HG03571 (cell line): Measurements from ENCODE around the gene NT5C2.
"Not testable (repeated sequence)": the region's sequence is repeated elsewhere in the genome, so short reads cannot be mapped to it uniquely, and the experiment has no call there.

ENCODE experiments used
- ATAC-seq: cut with Tn5 transposase; IDR thresholded peaks from one replicate; pipeline ENCODE4 v1.9.1; 2021; ENCODE audit not compliant: unreplicated experiment

Gene NT5C2

DNA sequence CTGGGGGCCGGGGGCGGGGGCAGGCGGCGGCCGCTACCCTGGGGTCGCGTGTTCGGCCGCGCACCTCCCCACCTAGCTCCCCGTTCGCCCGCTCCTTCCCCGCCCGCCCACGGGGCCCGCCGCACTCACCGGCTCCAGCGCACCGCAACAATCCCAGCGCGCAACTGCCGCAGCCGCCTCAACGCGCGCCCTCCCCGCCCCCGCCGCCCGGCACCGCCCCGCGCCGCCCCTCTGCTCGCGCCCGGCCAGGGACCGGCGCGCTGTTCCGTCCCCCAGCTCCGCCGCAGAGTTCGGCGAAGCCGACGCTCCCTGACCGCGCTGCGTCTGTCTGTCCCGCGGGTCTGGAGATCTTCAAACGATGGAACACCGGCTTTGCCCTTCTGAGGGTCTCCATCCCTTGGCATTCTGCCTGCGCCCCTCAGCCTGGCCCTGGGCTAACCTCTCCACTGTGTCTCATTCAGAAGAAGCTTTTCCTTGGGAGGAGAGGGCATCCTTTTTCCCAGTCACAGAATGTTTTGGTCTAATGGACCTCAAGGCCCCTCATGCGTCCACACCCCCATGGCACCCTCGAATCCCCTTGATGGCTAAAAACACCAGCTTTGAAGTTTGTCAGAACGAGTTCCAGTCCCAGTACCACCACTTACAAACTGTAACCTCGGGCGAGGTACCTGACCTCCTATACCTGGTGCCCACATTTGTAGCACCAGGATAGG, at the start of gene NT5C2:
Gene NT5C2 (minus strand): TSS at position 166 of the 713 bp plus-strand sequence. CDS start 18,314 bp downstream, outside the sequence.
- peak; percentile 50 for ATAC-seq

GRCh38 chr10:103241262-103242011, 48.4 kb upstream of the NT5C2 start:
- ATAC-seq: no peak

DNA sequence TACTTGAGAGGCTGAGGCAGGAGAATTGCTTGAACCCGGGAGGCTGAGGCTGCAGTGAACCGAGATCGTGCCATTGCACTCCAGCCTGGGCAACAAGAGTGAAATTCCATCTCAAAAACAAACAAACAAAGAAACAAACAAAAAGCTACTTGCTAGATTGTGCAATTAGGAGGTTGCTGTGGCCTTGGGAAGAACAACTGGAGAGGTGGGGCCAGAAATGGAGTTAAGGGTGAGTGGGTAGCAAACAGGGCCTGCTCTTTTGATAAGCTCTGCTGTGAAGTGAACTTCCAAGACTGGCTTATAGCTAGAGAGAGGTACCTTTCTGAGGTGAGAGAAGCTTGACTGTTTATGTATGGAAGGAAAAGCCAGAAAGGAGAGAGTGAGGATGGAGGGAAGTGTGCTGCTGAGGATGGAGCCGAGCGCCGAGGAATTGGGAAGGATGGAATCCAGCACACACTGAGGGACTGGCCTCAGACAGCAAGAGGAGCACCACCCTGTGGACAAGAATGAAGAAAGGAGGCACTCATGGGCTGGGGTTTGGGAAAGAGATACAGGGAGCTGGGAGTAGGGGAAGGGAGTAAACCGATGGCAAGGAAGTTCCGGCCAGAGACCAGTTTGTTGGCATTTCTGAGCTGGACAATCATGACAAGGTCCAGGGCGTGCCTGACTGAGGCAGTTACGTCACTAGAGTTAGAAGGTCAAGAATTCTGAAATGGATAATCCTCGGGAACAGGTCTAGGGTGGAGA, 45.6 kb upstream of the NT5C2 start:
- no peak for ATAC-seq

- no peak for ATAC-seq
Measured at GRCh38 chr10:103235775-103236174, 42.7 kb upstream of the NT5C2 start.

DNA sequence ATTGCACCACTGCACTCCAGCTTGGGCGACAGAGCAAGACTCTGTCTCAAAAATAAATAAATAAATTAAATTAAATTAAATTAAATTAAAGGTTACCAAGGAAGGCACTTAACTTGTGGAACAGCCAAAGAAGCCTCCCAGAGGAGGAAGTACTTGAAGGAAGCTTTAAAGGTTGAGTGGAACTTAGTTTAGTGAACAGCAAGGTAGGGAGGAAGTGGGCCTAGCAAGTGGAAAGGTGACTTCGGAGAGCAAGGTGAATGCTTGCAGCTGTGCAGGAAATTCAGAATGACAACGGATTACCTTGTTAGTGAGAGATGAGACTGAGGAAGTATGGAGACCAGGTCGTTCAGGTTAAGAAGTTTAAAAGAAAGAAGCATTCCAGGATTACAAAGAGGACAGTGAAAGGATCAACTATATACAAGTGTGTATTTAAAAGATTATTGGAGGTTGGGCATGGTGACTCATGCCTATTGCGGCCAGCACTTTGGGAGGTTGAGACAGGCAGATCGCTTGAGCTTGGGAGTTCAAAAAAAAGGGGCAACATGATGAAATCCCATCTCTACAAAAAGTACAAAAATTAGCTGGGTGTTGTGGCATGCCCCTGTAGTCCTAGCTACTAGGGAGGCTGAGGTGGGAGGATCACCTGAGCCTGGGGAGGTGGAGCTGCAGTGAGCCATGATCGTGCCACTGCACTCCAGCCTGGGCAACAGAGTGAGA, 39.9 kb upstream of the NT5C2 start:
- no peak for ATAC-seq

GRCh38 chr10:103232131-103232673, 39.1 kb upstream of the NT5C2 start:
- ATAC-seq: no peak

GRCh38 chr10:103231047-103231551, 38.0 kb upstream of the NT5C2 start:
- no peak for ATAC-seq

DNA sequence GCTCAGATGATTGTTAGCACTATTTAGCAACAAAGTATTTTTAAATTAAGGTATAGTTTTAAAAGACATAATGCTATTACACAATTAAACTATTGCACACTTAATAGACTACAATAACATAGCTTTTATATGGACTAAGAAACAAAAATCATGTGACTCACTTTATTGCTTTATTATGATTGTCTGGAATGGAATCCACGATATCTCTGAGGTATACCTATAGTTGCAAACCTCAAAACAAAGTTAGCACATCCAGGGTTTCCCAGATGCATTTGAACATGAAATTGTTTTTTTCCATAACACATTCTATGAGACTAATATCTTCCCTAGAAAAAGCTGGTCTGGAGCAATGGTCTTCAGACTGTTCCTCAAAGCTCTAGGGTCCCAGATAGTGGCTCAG, 34.3 kb upstream of the NT5C2 start:
- no peak for ATAC-seq

DNA sequence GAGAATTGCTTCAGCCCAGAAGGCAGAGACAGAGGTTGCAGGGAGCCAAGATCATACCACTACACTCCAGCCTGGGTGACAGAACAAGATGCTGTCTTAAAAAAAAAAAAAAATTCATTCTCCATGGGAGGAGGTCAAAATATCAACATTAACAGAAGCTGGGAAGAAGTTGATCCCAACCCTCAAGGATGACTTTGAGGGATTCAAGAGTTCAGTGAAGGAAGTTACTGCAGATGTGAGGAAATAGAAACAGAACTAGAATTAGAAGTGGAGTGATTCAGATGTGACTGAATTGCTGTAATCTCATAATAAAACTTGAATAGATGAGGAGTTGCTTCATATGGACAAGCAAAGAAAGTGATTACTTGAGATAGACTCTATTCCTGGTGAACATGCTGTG, 32.9 kb upstream of the NT5C2 start:
- ATAC-seq: no peak

- ATAC-seq: not testable (repeated sequence)
Measured at GRCh38 chr10:103224721-103225120, 31.6 kb upstream of the NT5C2 start.

- no peak for ATAC-seq
Measured at GRCh38 chr10:103224133-103224532, 31.1 kb upstream of the NT5C2 start.

GRCh38 chr10:103216362-103216761, 23.3 kb upstream of the NT5C2 start:
- not testable (repeated sequence) for ATAC-seq

- ATAC-seq: no peak
Measured at GRCh38 chr10:103215601-103216000, 22.5 kb upstream of the NT5C2 start.

DNA sequence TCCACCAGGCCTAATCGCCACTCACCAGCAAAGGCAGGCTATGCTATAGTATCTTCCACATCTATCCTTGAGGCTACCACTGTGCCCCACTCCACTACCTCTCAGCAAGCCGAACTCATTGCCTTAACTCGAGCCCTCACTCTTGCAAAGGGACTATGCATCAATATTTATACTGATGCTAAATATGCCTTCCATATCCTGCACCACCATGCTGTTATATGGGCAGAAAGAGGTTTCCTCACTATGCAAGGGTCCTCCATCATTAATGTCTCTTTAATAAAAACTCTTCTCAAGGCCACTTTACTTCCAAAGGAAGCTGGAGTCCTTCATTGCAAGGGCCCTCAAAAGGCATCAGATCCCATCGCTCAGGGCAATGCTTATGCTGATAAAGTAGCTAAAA, 17.2 kb upstream of the NT5C2 start:
- ATAC-seq: not testable (repeated sequence)

GRCh38 chr10:103207643-103208042, 14.6 kb upstream of the NT5C2 start:
- not testable (repeated sequence) for ATAC-seq

DNA sequence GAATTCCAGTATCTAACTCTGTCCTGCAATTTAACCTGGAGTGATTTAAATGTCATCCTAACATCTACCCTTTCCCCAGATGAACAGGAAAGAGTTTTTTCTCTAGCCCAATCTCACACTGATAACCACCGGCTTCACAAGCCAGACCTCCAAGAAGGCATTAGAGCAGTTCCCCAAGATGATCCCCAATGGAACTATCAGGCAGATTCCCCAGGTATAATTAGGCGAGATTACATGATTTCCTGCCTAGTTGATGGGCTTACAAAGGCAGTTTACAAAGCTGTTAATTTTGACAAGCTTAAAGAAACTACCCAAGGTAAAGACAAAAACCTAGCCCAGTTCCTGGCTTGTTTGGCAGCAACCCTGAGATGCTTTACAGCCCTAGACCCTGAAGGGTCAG, 14.1 kb upstream of the NT5C2 start:
- no peak for ATAC-seq

- ATAC-seq: not testable (repeated sequence)
Measured at GRCh38 chr10:103206715-103207114, 13.6 kb upstream of the NT5C2 start.

DNA sequence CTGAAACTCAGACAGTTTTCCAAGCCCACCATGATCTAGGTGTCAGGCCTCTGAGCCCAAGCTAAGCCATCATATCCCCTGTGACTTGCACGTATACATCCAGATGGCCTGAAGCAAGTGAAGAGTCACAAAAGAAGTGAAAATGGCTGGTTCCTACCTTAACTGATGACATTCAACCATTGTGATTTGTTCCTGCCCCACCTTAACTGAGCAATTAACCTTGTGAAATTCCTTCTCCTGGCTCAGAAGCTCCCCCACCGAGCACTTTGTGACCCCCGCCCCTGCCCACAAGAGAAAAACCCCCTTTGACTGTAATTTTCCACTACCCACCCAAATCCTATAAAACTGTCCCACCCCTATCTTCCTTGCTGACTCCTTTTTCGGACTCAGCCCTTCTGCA, 12.3 kb upstream of the NT5C2 start:
- ATAC-seq: not testable (repeated sequence)

DNA sequence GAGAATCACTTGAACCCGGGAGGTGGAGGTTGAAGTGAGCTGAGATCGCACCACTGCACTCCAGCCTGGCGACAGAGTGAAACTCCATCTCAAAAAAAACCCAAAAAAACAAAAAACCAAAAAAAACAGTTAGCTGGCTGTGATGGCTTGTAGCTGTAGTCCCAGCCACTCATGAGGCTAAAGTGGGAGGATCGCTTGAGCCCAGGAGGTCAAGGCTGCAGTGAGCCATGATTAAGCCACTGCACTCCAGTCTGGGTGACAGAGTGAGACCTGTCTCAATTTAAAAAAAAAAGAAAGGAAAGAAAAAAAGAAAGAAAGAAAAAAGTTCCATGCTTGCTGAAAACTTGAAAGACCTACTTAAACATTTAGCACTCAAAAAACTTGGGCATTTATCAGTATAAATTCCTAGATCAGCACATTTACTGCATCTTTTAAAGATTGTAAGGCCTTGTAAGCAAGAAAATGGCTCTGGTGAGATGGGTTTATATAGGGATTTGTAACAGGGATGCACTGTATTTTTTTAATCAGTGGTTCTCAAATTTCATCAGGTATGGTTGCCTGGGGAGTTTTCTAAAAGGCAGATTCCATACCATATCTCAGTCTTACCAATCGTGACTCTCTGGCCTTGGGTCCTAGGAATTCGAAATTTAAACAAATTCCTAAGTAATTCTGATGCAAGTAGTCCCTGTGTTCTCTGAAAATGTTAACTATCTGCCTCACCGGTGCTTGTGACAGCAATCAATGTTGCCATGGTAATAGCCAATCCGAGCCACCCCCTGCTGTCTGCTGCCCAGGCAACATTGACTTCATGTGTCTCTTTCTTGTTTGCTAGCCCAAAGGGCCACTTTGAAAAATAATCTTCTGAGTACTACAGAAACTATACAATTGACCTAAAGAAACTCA, 11.5 kb upstream of the NT5C2 start:
- no peak for ATAC-seq

DNA sequence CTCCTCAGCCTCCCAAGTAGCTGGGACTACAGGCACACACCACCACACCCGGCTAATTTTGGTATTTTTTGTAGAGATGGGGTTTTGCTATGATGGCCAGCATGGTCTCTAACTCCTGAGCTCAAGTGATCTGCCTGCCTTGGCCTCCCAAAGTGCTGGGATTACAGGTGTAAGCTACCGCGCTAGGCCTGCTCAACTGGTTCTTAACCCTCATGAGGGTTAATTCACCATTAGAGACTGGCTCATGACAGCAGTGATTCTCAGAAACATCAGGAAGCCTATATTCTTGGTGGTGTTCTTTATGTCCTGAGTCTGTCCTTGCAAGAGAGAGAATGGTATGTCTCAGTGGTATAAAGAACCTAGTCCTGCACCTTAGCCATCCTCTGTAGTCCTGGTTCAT, 10.4 kb upstream of the NT5C2 start:
- no peak for ATAC-seq
